ENCODE results near the gene COPS8. TPM values are rescaled to one million over a fixed set of nuclear protein-coding genes. Genes with fewer than 3 reads are reported as not detected.

The COPS8 gene
- total and polyA plus RNA-seq, 2 donors (not counting 1 experiment from before 2014, with no cell fraction given), result 82.1 to 97.3 TPM

DNA sequence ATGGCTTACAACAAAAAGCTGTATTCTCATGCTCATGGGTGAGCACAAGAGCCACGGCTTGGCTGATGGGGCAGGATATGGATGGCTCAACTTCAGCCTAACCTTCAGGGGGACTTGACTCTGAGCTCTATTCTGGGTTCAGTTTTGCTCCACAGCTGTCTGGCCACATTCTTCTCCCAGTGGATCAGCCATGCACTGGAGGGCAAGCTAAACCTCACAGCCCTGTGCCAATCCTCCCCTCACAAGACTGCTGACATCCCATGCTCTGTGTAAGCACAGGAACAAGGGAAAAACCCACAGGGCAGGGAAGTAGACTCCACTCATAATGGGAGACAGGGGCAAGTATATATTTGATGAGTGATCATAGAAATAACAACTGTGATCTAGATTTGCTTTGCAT, 35.6 kb downstream of the COPS8 start:
- DNase-seq (ENCODE audit: low read depth in 2 of 2), result no peak
- TF ChIP-seq EZH2 (IDR thresholded peaks at IDR 0.05; ENCODE audit: low read length, missing control alignments), result no peak
- TF ChIP-seq, protein P1, sequence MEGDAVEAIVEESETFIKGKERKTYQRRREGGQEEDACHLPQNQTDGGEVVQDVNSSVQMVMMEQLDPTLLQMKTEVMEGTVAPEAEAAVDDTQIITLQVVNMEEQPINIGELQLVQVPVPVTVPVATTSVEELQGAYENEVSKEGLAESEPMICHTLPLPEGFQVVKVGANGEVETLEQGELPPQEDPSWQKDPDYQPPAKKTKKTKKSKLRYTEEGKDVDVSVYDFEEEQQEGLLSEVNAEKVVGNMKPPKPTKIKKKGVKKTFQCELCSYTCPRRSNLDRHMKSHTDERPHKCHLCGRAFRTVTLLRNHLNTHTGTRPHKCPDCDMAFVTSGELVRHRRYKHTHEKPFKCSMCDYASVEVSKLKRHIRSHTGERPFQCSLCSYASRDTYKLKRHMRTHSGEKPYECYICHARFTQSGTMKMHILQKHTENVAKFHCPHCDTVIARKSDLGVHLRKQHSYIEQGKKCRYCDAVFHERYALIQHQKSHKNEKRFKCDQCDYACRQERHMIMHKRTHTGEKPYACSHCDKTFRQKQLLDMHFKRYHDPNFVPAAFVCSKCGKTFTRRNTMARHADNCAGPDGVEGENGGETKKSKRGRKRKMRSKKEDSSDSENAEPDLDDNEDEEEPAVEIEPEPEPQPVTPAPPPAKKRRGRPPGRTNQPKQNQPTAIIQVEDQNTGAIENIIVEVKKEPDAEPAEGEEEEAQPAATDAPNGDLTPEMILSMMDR (conservative IDR thresholded peaks at IDR 0.05 in 1 of 2, IDR thresholded peaks at IDR 0.05 in 1 of 2; ENCODE audit: low read depth in 1 of 2, low read length in 2 of 2), result no peak
- H3K4me1 ChIP-seq (ENCODE audit: control insufficient read depth, extremely low read depth, insufficient read depth, low read length), result peaks cover 7% of the 10 kb centered on the region
- no peaks in the 10 kb centered on the region for H3K9me3 ChIP-seq (ENCODE audit: control insufficient read depth, insufficient read depth, low read depth, low read length)
- H3K36me3 ChIP-seq (ENCODE audit: control insufficient read depth, insufficient read depth, low read length), result no peaks in the 10 kb centered on the region
- no peaks in the 10 kb centered on the region for H4K20me1 ChIP-seq (ENCODE audit: control insufficient read depth, extremely low read depth, insufficient read depth, low read length)
- H3K4me2 ChIP-seq (ENCODE audit: extremely low read depth, insufficient read depth, low read length), result no peak overlapping the region
- H3K27ac ChIP-seq (ENCODE audit: insufficient read depth, low read length), result no peak overlapping the region
- no peak overlapping the region for H3K9ac ChIP-seq (ENCODE audit: insufficient read depth, low read length)
- H3K79me2 ChIP-seq (ENCODE audit: control insufficient read depth, insufficient read depth, low read length), result no peaks in the 10 kb centered on the region
- no peaks in the 10 kb centered on the region for H3K27me3 ChIP-seq (ENCODE audit: control insufficient read depth, insufficient read depth, low read length)
- H2AFZ ChIP-seq (ENCODE audit: low read length), result no peak overlapping the region
- H3K4me3 ChIP-seq (replicated peaks in 1 of 4; ENCODE audit: control extremely low read depth in 1 of 4, insufficient read depth in 1 of 4, low read depth in 3 of 4, low read length in 4 of 4), result no peak overlapping the region

DNA sequence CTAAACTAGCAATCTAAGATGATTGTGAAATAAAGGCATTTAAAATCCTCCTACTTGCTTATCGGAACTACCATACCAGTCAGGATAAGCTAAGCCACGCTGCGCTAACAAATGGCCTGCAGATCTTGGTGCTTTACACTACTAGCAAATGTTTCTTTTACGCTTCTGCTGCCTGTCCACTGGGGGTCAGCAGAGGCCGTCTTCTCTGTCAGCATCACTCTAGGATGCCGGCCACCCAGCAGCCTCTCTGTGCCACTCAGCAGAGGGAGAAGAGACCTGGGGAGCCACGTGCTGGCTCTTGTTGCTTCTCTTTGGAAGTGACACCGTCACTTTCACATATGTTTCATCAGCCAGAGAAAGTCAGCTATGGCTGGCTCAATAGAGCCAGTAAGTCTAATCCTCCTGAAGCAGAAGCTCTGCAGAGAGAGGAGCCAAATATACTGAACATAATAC, 36.6 kb downstream of the COPS8 start:
- no peaks in the 10 kb centered on the region for H3K36me3 ChIP-seq (ENCODE audit: control insufficient read depth, insufficient read depth, low read length)
- no peak overlapping the region for H3K27ac ChIP-seq (ENCODE audit: insufficient read depth, low read length)
- no peaks in the 10 kb centered on the region for H3K79me2 ChIP-seq (ENCODE audit: control insufficient read depth, insufficient read depth, low read length)
- H4K20me1 ChIP-seq (ENCODE audit: control insufficient read depth, extremely low read depth, insufficient read depth, low read length), result no peaks in the 10 kb centered on the region
- no peak overlapping the region for H2AFZ ChIP-seq (ENCODE audit: low read length)
- TF ChIP-seq, protein P1 (conservative IDR thresholded peaks at IDR 0.05 in 1 of 2, IDR thresholded peaks at IDR 0.05 in 1 of 2; ENCODE audit: low read depth in 1 of 2, low read length in 2 of 2), result peak; percentile 51 to 79
- no peak for TF ChIP-seq EZH2 (IDR thresholded peaks at IDR 0.05; ENCODE audit: low read length, missing control alignments)
- no peak overlapping the region for H3K9ac ChIP-seq (ENCODE audit: insufficient read depth, low read length)
- no peaks in the 10 kb centered on the region for H3K27me3 ChIP-seq (ENCODE audit: control insufficient read depth, insufficient read depth, low read length)
- H3K4me2 ChIP-seq (ENCODE audit: extremely low read depth, insufficient read depth, low read length), result no peak overlapping the region
- H3K9me3 ChIP-seq (ENCODE audit: control insufficient read depth, insufficient read depth, low read depth, low read length), result no peaks in the 10 kb centered on the region
- DNase-seq (ENCODE audit: low read depth in 2 of 2), result peak; percentile 69 to 78
- H3K4me3 ChIP-seq (replicated peaks in 1 of 4; ENCODE audit: control extremely low read depth in 1 of 4, insufficient read depth in 1 of 4, low read depth in 3 of 4, low read length in 4 of 4), result no peak overlapping the region
- H3K4me1 ChIP-seq (ENCODE audit: control insufficient read depth, extremely low read depth, insufficient read depth, low read length), result peaks cover 9% of the 10 kb centered on the region

DNA sequence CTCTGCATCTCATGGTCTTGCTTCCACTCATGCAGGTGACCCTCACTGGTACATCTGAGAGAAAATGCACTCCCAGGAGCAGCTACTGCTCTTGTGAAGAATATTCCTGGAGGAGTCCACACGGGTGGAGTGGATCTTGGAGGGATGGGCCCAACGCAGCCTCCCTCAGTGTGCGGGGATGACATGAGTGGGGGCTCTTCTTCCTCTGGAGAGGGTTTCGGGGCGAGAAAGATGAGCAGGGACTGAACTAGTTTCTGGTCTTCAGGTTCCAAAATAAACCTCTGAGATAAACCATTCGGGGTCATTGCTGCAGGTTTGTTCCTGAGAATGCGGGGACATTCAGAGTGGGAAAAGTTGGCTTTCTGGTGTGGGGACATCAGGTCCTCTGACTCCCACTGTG, 39.1 kb downstream of the COPS8 start:
- H3K9me3 ChIP-seq (ENCODE audit: control insufficient read depth, insufficient read depth, low read depth, low read length), result no peaks in the 10 kb centered on the region
- H3K27me3 ChIP-seq (ENCODE audit: control insufficient read depth, insufficient read depth, low read length), result no peaks in the 10 kb centered on the region
- no peaks in the 10 kb centered on the region for H3K36me3 ChIP-seq (ENCODE audit: control insufficient read depth, insufficient read depth, low read length)
- H2AFZ ChIP-seq (ENCODE audit: low read length), result no peak overlapping the region
- TF ChIP-seq, protein P1 (conservative IDR thresholded peaks at IDR 0.05 in 1 of 2, IDR thresholded peaks at IDR 0.05 in 1 of 2; ENCODE audit: low read depth in 1 of 2, low read length in 2 of 2), result no peak
- TF ChIP-seq EZH2 (IDR thresholded peaks at IDR 0.05; ENCODE audit: low read length, missing control alignments), result no peak
- DNase-seq (ENCODE audit: low read depth in 2 of 2), result no peak
- H3K4me3 ChIP-seq (replicated peaks in 1 of 4; ENCODE audit: control extremely low read depth in 1 of 4, insufficient read depth in 1 of 4, low read depth in 3 of 4, low read length in 4 of 4), result no peak overlapping the region
- no peaks in the 10 kb centered on the region for H4K20me1 ChIP-seq (ENCODE audit: control insufficient read depth, extremely low read depth, insufficient read depth, low read length)
- H3K9ac ChIP-seq (ENCODE audit: insufficient read depth, low read length), result no peak overlapping the region
- peaks cover 17% of the 10 kb centered on the region for H3K4me1 ChIP-seq (ENCODE audit: control insufficient read depth, extremely low read depth, insufficient read depth, low read length)
- no peak overlapping the region for H3K27ac ChIP-seq (ENCODE audit: insufficient read depth, low read length)
- H3K4me2 ChIP-seq (ENCODE audit: extremely low read depth, insufficient read depth, low read length), result no peak overlapping the region
- no peaks in the 10 kb centered on the region for H3K79me2 ChIP-seq (ENCODE audit: control insufficient read depth, insufficient read depth, low read length)
